Smooth muscle cell (in vitro differentiated cells): ENCODE results near the gene CACNA1B. TPM values are rescaled to one million over a fixed set of nuclear protein-coding genes. Genes with fewer than 3 reads are reported as not detected.

Experiments
- DNase-seq: peaks from one replicate; lab custom pipeline; 2025; ENCODE audit not compliant: unreplicated experiment; lab: John Stamatoyannopoulos, UW
- H2AFZ ChIP-seq: fragments of 200-600 bp; sonication (generic); 2 replicates; pipeline ENCODE4 v1.6.0; 2016; ENCODE audit warnings: antibody characterized with exemption, low read depth, mild to moderate bottlenecking
- H3F3A ChIP-seq: fragments of 200-600 bp; sonication (generic); 2 replicates; pipeline ENCODE4 v1.6.0; 2017; ENCODE audit warnings: antibody characterized with exemption, low read depth
- H3K27ac ChIP-seq: fragments of 200-600 bp; sonication (generic); 2 replicates; pipeline ENCODE4 v1.5.1; 2016; ENCODE audit warnings: low read depth, mild to moderate bottlenecking
- H3K27me3 ChIP-seq: fragments of 200-600 bp; sonication (generic); 2 replicates; pipeline ENCODE4 v1.6.1; 2016; ENCODE audit warnings: low read depth, mild to moderate bottlenecking
- H3K36me3 ChIP-seq: fragments of 200-600 bp; sonication (generic); 2 replicates; pipeline ENCODE4 v1.5.1; 2016; ENCODE audit warnings: low read depth
- H3K4me1 ChIP-seq: fragments of 200-600 bp; sonication (generic); 2 replicates; pipeline ENCODE4 v1.5.1; 2016; ENCODE audit warnings: low read depth
- H3K4me2 ChIP-seq: fragments of 200-600 bp; sonication (generic); 2 replicates; pipeline ENCODE4 v1.6.0; 2016; ENCODE audit warnings: mild to moderate bottlenecking
- H3K4me3 ChIP-seq: fragments of 200-600 bp; sonication (generic); 2 replicates; pipeline ENCODE4 v1.5.1; 2016; ENCODE audit warnings: mild to moderate bottlenecking
- H3K79me2 ChIP-seq: fragments of 200-600 bp; sonication (generic); 2 replicates; pipeline ENCODE4 v1.6.0; 2016; ENCODE audit warnings: low read depth, mild to moderate bottlenecking
- H3K9ac ChIP-seq: fragments of 200-600 bp; sonication (generic); 2 replicates; pipeline ENCODE4 v1.6.0; 2016; ENCODE audit warnings: low read depth
- H3K9me3 ChIP-seq: fragments of 200-600 bp; sonication (generic); replicated peaks from 2 replicates; pipeline ENCODE4 v1.5.1; 2016; ENCODE audit warnings: low read depth
- H4K20me1 ChIP-seq: fragments of 200-600 bp; sonication (generic); 2 replicates; pipeline ENCODE4 v1.6.0; 2016; ENCODE audit warnings: low read depth
- CTCF ChIP-seq: fragments of 200-600 bp; sonication (generic); IDR thresholded peaks from 2 replicates; pipeline ENCODE4 v1.5.1; 2017; ENCODE audit warnings: borderline replicate concordance, mild to moderate bottlenecking, antibody characterized with exemption; ENCODE audit not compliant: insufficient read depth, poor library complexity, severe bottlenecking
- WGBS: methylation state at CpG from one replicate; pipeline ENCODE4 v1.1.7; 2016; ENCODE audit warnings: low lambda C conversion rate; 5-methylcytosine and 5-hydroxymethylcytosine counted together
- polyA plus RNA-seq: library from polyadenylated mRNA; unstranded; fragments of >200 nt; fragmentation: Nextera tagmentation; extraction: Ambion mirVana; gene quantifications from 2 replicates; pipeline ENCODE4 v1.2.1, GENCODE V29; 2016
- total RNA-seq: library from RNA; depleted of rRNA; stranded (reverse); fragments of >200 nt; gene quantifications from 2 replicates; pipeline ENCODE4 v1.2.3, GENCODE V29; 2014

The CACNA1B gene
- total and polyA plus RNA-seq, 2 experiments from 2014 or later, result 0.09 to 0.23 TPM

GRCh38 chr9:138071292-138071691 lies 193.7 kb downstream of the CACNA1B start:
- no peaks in the 10 kb centered on the region for H3F3A ChIP-seq
- no peaks in the 10 kb centered on the region for H3K9me3 ChIP-seq
- H4K20me1 ChIP-seq, result no peaks in the 10 kb centered on the region
- H3K27me3 ChIP-seq, result no peaks in the 10 kb centered on the region
- H3K9ac ChIP-seq, result no peak overlapping the region
- H3K79me2 ChIP-seq, result no peaks in the 10 kb centered on the region
- H3K4me3 ChIP-seq, result no peak overlapping the region
- H3K4me2 ChIP-seq, result no peak overlapping the region
- H3K4me1 ChIP-seq, result no peaks in the 10 kb centered on the region
- DNase-seq, result no peak
- TF ChIP-seq CTCF, result no peak
- H3K36me3 ChIP-seq, result no peaks in the 10 kb centered on the region
- H3K27ac ChIP-seq, result no peak overlapping the region
- 93% methylated on average over 14 of the region's 14 CpGs for WGBS
- H2AFZ ChIP-seq, result no peak overlapping the region

- WGBS, result 97% methylated on average over 6 of the region's 6 CpGs
- no peak for DNase-seq
- no peaks in the 10 kb centered on the region for H3F3A ChIP-seq
Observed at GRCh38 chr9:138071731-138072130, 194.1 kb downstream of the CACNA1B start.

GRCh38 chr9:138072161-138072842 lies 194.7 kb downstream of the CACNA1B start:
- no peak overlapping the region for H3K9ac ChIP-seq
- no peak overlapping the region for H2AFZ ChIP-seq
- TF ChIP-seq CTCF, result no peak
- DNase-seq, result no peak
- no peak overlapping the region for H3K4me3 ChIP-seq
- H3K79me2 ChIP-seq, result no peaks in the 10 kb centered on the region
- 84% methylated on average over 12 of the region's 12 CpGs for WGBS
- H3K9me3 ChIP-seq, result no peaks in the 10 kb centered on the region
- no peaks in the 10 kb centered on the region for H3K27me3 ChIP-seq
- H3K4me2 ChIP-seq, result no peak overlapping the region
- no peaks in the 10 kb centered on the region for H3K36me3 ChIP-seq
- H3F3A ChIP-seq, result no peaks in the 10 kb centered on the region
- H4K20me1 ChIP-seq, result no peaks in the 10 kb centered on the region
- H3K4me1 ChIP-seq, result no peaks in the 10 kb centered on the region
- H3K27ac ChIP-seq, result no peak overlapping the region

More at GRCh38 chr9:138071731-138072130, 194.1 kb downstream of the CACNA1B start:
- H3K4me1 ChIP-seq, result no peaks in the 10 kb centered on the region
- H3K27ac ChIP-seq, result no peak overlapping the region
- no peak overlapping the region for H3K9ac ChIP-seq
- H3K4me2 ChIP-seq, result no peak overlapping the region
- no peaks in the 10 kb centered on the region for H3K9me3 ChIP-seq
- H3K36me3 ChIP-seq, result no peaks in the 10 kb centered on the region
- H4K20me1 ChIP-seq, result no peaks in the 10 kb centered on the region
- H2AFZ ChIP-seq, result no peak overlapping the region
- no peaks in the 10 kb centered on the region for H3K79me2 ChIP-seq
- no peaks in the 10 kb centered on the region for H3K27me3 ChIP-seq
- no peak for TF ChIP-seq CTCF
- no peak overlapping the region for H3K4me3 ChIP-seq

- H3K9ac ChIP-seq, result no peak overlapping the region
- H3K9me3 ChIP-seq, result no peaks in the 10 kb centered on the region
- 77% methylated on average over 9 of the region's 9 CpGs for WGBS
Observed at GRCh38 chr9:138072897-138073296, 195.3 kb downstream of the CACNA1B start.

More at GRCh38 chr9:138072897-138073296, 195.3 kb downstream of the CACNA1B start:
- Histone ChIP-seq H4K20me1 (no peaks in the 10 kb centered on the region), H3K36me3 (no peaks in the 10 kb centered on the region), H3K4me2 (no peak overlapping the region), H3K79me2 (no peaks in the 10 kb centered on the region), H3F3A (no peaks in the 10 kb centered on the region), H3K4me1 (no peaks in the 10 kb centered on the region), H2AFZ (no peak overlapping the region), H3K4me3 (no peak overlapping the region), H3K27me3 (no peaks in the 10 kb centered on the region), H3K27ac (no peak overlapping the region)
- no peak for DNase-seq
- no peak for TF ChIP-seq CTCF
